Liver (tissue), 3 donors: ENCODE measurements around the gene GRAMD2A.

ENCODE experiments used
- GABPA ChIP-seq, 2 donors: IDR thresholded peaks in 1 of 2; conservative IDR thresholded peaks in 1 of 2; 2 replicates each; pipeline ENCODE4 v1.6.1; 2016; ENCODE audit warnings: antibody characterized with exemption in 2 of 2, mild to moderate bottlenecking in 1 of 2, moderate library complexity in 1 of 2
- RAD21 ChIP-seq, 2 donors: IDR thresholded peaks; 2 replicates each; pipeline ENCODE4 v1.6.1; 2016; ENCODE audit warnings: antibody characterized with exemption in 2 of 2, mild to moderate bottlenecking in 2 of 2
- YY1 ChIP-seq: IDR thresholded peaks from 2 replicates; pipeline ENCODE4 v1.6.1; 2016; ENCODE audit warnings: antibody characterized with exemption, mild to moderate bottlenecking
- TF ChIP-seq, protein P1 (sequence below): fragments of 150-350 bp; IDR thresholded peaks from 2 replicates; pipeline ENCODE4 v1.5.1; 2017; ENCODE audit warnings: improper control_type of control experiment, low read depth, low read length; ENCODE audit not compliant: missing input control
- TF ChIP-seq, protein P2 (sequence below): IDR thresholded peaks from 2 replicates; pipeline ENCODE4 v1.6.1; 2016; ENCODE audit warnings: antibody characterized with exemption, mild to moderate bottlenecking
- TF ChIP-seq, protein P3 (sequence below): IDR thresholded peaks from 2 replicates; pipeline ENCODE4 v1.6.1; 2016; ENCODE audit warnings: antibody characterized with exemption
- TF ChIP-seq, protein P4 (sequence below): IDR thresholded peaks from 2 replicates; pipeline ENCODE4 v1.6.1; 2016; ENCODE audit warnings: antibody characterized with exemption
- donor health status: healthy.
- donor health status: healthy.

DNA sequence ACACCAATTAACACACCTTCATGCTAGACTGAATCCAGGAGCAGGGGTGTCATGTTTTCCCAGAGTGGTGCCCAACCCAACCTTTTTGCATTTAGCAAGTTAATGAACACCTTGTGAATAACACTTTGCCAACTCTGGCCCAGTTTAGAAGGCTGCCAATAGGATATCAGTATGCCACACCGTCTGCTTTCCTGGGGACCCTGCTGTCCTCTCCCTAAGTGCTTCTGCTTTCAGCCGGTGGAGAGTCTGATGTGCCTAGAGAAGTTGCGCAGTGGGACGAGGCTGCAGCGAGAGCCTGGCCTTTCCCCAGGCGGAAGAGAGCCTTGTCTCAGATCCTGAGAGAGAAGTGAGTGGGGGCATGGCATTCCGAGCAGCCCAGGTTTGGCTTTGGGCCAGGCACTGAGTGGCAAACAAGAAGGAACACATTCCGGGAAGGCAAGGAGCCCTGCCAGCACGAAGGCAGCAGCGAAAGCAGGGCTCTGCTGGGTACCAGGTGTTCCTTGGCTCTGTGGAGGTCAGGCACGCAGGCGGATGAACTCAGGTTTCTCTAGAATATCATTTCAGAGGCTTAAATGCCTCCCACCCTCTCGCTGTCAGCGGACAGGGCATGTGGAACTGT lies 42.5 kb downstream of the GRAMD2A start:
- TF ChIP-seq, protein P1, sequence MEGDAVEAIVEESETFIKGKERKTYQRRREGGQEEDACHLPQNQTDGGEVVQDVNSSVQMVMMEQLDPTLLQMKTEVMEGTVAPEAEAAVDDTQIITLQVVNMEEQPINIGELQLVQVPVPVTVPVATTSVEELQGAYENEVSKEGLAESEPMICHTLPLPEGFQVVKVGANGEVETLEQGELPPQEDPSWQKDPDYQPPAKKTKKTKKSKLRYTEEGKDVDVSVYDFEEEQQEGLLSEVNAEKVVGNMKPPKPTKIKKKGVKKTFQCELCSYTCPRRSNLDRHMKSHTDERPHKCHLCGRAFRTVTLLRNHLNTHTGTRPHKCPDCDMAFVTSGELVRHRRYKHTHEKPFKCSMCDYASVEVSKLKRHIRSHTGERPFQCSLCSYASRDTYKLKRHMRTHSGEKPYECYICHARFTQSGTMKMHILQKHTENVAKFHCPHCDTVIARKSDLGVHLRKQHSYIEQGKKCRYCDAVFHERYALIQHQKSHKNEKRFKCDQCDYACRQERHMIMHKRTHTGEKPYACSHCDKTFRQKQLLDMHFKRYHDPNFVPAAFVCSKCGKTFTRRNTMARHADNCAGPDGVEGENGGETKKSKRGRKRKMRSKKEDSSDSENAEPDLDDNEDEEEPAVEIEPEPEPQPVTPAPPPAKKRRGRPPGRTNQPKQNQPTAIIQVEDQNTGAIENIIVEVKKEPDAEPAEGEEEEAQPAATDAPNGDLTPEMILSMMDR: no peak
- TF ChIP-seq RAD21 (IDR thresholded peaks at IDR 0.05) (no peak), GABPA (IDR thresholded peaks at IDR 0.05 in 1 of 2, conservative IDR thresholded peaks at IDR 0.05 in 1 of 2) (no peak), YY1 (no peak)
- TF ChIP-seq, protein P2, sequence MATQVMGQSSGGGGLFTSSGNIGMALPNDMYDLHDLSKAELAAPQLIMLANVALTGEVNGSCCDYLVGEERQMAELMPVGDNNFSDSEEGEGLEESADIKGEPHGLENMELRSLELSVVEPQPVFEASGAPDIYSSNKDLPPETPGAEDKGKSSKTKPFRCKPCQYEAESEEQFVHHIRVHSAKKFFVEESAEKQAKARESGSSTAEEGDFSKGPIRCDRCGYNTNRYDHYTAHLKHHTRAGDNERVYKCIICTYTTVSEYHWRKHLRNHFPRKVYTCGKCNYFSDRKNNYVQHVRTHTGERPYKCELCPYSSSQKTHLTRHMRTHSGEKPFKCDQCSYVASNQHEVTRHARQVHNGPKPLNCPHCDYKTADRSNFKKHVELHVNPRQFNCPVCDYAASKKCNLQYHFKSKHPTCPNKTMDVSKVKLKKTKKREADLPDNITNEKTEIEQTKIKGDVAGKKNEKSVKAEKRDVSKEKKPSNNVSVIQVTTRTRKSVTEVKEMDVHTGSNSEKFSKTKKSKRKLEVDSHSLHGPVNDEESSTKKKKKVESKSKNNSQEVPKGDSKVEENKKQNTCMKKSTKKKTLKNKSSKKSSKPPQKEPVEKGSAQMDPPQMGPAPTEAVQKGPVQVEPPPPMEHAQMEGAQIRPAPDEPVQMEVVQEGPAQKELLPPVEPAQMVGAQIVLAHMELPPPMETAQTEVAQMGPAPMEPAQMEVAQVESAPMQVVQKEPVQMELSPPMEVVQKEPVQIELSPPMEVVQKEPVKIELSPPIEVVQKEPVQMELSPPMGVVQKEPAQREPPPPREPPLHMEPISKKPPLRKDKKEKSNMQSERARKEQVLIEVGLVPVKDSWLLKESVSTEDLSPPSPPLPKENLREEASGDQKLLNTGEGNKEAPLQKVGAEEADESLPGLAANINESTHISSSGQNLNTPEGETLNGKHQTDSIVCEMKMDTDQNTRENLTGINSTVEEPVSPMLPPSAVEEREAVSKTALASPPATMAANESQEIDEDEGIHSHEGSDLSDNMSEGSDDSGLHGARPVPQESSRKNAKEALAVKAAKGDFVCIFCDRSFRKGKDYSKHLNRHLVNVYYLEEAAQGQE: no peak
- TF ChIP-seq, protein P3, sequence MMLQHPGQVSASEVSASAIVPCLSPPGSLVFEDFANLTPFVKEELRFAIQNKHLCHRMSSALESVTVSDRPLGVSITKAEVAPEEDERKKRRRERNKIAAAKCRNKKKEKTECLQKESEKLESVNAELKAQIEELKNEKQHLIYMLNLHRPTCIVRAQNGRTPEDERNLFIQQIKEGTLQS: no peak
- TF ChIP-seq, protein P4, sequence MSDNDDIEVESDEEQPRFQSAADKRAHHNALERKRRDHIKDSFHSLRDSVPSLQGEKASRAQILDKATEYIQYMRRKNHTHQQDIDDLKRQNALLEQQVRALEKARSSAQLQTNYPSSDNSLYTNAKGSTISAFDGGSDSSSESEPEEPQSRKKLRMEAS: no peak
